GM18498 (cell line): Measurements from ENCODE around the gene GRM5.

Experiments used
- ATAC-seq: cut with Tn5 transposase; IDR thresholded peaks from one replicate; pipeline ENCODE4 v1.9.1; 2021; ENCODE audit warnings: mild to moderate bottlenecking, moderate library complexity; ENCODE audit not compliant: unreplicated experiment

GRM5 gene

DNA sequence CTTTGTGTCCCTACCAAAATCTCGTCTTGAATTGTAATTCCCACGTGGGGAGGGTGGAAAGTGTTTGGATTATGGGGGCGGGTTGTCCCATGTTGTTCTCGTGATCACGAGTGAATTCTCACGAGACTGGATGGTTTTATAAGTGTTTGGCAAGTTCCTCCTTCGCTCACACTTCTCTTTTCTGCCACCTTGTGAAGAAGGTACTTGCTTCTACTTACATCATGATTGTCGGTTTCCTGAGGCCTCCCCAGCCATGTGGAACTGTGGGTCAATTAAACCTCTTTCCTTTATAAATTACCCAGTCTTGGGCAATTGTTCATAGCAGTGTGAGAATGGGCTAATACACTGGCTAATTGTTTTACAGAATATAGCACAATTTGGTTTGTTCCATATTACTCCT, 326.3 kb downstream of the GRM5 start:
- ATAC-seq = no peak

DNA sequence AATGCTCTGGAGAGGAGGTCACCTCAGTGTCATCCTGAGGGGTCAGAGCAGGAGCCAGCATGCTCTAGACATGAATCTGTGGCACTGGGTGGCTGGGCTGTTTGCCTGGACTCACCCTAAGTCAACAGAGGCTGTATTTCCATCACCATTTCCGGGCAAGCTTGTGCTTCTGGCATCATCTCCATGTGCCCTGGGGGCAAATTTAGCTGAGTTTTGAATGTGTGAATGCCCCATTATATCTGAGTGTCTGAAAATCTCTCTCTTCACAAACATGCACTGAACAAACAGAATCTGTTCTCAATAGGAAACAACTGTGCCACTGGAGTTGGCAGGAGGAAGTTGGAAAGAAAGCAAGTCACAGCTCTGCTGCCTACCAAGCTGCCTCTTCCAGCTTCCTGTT, 356.2 kb downstream of the GRM5 start:
- no peak for ATAC-seq

- no peak for ATAC-seq
Observed at GRCh38 chr11:88704485-88704884, 361.3 kb downstream of the GRM5 start.

DNA sequence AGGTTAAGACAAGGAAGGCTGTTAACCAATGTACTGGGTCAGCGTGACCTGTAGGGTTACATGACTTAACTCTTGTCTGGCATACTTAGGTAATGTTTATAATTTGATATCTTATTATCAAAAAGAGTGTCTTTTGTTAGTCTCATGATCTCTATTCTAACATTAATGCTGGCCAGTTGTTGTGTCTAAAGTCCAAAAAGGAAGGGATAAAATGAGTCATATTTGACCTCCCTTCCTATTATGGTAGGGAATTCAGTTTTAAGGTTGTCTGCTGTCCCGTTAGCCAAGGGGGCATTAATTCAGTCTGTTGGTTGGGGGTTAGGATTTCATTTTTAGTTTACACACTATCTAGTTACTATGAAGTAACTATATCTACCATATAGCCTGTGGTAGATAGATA, 364.0 kb downstream of the GRM5 start:
- ATAC-seq = no peak

- no peak for ATAC-seq
Observed at GRCh38 chr11:88697139-88697538, 368.6 kb downstream of the GRM5 start.

DNA sequence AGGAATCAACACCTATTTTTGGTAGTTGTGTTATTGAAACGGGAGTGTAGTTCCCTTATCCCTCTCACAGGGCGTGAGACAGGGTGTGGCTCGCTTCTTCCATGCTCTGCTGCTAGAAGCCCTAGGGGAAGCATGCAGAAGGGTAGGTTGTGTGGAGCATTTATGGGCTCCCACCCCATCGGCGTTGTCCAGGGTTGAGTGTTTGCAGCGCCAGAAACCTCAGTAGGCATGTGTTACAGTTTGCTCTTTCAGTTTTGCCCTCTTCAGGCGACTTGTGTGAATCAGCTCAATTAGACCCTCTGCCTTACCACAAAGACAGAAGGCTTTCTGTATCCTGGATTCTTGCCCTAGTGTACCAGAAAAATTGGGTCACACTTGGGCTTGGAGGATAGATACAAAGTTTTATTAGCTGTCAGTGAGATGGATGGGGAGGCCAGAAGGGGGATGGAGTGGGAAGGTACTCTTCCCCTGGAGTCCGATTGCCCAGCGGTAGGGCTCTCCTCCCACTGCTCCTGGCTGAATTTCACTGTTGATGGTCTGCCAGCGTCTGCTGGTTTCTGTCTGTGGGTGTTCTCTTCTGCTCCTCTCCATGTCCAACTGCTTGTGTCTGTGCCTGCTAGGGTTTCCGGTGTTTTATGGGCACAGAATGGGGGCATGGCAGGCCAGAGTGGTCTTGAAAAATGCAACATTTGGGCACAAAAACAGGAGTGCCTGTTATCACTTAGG, 369.9 kb downstream of the GRM5 start:
- ATAC-seq = no peak

DNA sequence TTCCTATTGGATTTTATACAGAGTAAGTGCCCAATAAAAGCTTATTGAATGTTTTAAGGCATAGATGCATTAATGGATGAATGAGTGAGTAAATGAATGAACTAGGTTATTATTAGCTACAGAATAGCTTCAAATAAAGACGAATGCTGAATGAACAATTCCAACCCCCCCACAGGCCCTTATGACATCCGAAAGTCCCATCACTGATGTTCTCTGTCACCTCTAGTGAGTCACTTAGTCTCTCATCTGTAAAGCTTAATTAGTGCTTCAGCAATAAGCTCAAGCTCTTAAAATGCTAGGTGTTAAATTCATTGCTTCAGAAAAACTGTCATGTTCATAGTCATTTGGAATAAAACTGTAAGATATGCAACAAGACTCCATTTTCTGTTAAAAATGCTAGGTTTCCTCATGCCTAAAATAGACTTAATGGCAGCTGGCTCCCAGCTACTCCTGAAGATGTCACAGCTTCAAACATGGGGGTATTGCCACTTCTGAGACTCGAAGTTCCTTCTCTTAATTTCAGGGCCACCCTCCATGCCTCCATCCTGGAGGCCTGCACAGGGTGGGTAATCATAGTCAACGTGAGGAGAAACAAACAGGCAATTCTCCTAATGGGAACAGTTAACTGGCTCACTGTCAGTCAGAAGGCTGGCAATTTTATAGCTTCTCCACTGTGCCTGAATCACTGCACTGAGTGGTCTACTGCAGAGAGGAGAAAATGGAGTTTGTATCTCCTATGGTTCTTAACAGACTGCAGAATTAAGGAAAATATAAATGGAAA, 373.3 kb downstream of the GRM5 start:
- ATAC-seq = no peak

GRCh38 chr11:88689548-88690240, 376.1 kb downstream of the GRM5 start:
- ATAC-seq = no peak

DNA sequence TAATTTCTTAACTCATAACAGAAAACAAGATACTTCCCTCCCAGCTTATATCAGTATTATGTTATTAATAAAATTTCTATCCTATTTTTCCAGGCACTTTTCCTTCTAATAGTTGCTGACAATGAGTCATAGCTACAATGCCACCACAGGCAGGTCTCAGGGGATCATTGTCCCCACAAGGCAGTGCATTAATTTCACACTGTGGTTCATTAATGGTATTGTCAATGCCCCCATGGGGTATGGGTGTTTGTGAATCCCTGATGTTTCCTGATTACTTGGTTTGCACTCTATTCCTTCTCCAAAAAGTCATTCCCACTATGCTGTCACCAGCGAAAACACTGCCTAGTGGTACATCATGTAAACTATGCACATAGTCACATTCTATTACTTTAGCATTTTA, 382.8 kb downstream of the GRM5 start:
- no peak for ATAC-seq

- no peak for ATAC-seq
Observed at GRCh38 chr11:88680806-88681205, 385.0 kb downstream of the GRM5 start.

- ATAC-seq = no peak
Observed at GRCh38 chr11:88666364-88666763, 399.4 kb downstream of the GRM5 start.

GRCh38 chr11:88657076-88657738, 408.6 kb downstream of the GRM5 start:
- no peak for ATAC-seq

- no peak for ATAC-seq
Observed at GRCh38 chr11:88656283-88656682, 409.5 kb downstream of the GRM5 start.

DNA sequence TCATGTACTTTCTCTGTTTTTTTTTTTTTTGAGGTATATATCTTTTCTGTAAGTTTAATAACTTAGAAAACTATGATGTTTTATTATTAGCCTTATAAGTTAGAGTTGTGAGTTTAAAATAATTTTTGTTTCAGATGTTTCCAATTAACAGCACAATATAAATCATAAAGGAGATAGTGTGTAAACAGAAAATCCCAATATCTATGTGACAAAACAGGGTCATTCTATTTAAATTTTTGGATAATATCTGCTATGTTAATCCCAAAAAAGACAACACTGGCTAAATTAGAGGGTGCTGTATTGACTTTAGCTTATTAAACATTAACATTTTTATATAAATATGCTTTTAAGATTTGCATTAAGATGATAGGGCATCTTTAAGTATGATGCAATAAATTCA, 410.1 kb downstream of the GRM5 start:
- no peak for ATAC-seq

DNA sequence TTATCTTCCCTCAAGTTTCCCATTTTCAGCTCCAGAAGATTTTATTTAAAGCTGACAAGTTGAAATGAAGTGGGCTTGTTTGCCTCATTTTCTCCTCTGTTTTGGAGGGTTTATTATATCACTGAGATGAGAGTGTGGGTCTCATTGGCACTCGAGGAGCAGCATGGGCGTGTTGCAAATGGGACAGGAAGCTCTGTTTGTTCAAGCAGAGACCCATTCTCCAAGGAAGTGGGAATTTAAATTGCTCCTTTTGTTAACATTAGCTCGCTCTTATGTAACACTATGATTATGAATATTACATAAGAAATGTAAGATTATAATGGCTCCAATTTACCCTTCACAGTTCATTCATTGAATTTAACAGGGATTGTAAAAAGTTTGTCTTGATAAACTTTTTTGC, 410.6 kb downstream of the GRM5 start:
- ATAC-seq = no peak

DNA sequence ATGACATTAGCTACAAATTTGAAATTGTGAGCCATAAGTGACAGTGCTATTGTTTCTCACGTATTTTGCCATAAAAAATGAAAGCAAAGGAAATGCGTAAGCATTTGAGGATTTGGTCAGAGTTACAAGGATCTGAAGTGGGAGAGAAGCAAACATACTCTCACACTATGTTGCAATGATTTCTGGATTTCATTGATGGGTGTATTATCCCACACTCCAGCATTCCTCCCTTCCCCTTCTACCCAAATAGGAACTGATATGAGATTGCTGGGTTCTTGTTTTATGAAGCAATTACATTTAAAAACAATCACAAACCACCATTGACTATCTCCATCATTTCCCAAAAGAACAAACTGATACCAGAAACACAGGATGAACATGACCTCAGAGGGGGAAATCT, 414.2 kb downstream of the GRM5 start:
- no peak for ATAC-seq

DNA sequence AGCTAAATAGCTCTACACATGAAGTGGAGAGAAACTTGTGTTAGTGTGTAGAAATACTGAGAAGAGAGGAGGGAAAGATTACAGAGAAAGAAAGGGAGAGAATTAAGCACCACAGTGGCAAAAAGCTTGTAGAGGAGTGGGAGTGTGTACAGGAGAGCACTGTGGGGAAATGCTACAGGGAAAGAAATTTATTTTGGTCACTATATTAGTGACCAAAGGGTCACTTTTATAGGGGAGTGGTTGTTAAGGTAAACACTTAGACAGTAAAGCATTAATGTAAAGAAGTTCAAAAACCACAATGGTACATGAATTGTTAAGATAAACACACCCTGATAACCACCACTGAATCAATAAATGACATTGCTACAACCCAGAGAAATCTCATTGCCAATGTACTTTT, 421.1 kb downstream of the GRM5 start:
- no peak for ATAC-seq

GRCh38 chr11:88632163-88632562, 433.6 kb downstream of the GRM5 start:
- no peak for ATAC-seq

DNA sequence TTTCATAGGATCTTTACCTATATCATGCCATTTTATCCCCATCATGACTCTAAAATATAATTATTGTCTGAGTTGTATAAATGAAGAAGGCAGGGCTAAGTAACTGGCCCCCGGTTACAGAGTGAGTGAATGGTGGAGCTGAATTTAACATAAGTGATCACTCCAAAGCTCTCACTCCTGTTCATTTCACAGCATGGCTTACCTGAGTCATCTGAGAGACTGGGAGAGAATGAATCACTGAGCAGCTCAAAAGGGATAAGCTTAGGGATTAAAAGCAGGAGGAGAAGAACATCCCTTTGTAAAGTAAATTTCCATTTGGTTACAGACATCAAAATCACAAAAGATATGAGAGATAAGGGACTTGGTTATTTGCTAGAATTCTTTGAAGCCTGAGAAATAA, 434.3 kb downstream of the GRM5 start:
- ATAC-seq = no peak

- no peak for ATAC-seq
Observed at GRCh38 chr11:88629496-88629895, 436.3 kb downstream of the GRM5 start.

DNA sequence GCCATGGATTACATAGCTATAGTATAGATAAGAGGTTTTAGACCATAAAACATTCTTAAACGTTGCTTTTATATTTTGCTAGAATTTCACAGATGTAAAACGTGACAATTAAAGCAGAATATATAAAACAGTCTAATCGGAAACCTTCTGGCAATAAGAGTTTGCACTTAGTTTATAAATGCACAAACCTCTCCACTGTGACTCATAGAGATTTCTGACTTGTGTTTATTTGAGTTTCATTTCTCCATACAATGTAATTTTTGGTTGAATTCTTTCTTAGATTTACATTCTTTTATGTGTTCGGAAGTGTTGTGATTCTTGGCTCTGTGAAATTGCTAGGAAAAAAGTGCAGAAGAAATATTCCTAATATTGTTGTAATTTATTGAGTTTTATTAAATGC, 439.6 kb downstream of the GRM5 start:
- ATAC-seq = no peak
